Umbilical cord (tissue), 2 donors: Measurements from ENCODE around the gene FGF19. TPM values are rescaled to one million over a fixed set of nuclear protein-coding genes. Genes with fewer than 3 reads are reported as not detected.

Experiments used
- DNase-seq: peaks from one replicate; pipeline ENCODE4 v3.0.0-alpha.2; 2015; ENCODE audit warnings: low spot score
- total RNA-seq: library from RNA; depleted of rRNA; stranded (reverse); fragments of >200 nt; gene quantifications from one replicate; pipeline ENCODE4 v1.2.3, GENCODE V29; 2014; ENCODE audit warnings: low replicate concordance; ENCODE audit not compliant: insufficient read depth

Gene FGF19
- total RNA-seq, 1 donor from 2014 or later = 1.4 TPM

- no peak for DNase-seq
Measured at GRCh38 chr11:69718147-69718546, 14.3 kb upstream of the FGF19 start.

DNA sequence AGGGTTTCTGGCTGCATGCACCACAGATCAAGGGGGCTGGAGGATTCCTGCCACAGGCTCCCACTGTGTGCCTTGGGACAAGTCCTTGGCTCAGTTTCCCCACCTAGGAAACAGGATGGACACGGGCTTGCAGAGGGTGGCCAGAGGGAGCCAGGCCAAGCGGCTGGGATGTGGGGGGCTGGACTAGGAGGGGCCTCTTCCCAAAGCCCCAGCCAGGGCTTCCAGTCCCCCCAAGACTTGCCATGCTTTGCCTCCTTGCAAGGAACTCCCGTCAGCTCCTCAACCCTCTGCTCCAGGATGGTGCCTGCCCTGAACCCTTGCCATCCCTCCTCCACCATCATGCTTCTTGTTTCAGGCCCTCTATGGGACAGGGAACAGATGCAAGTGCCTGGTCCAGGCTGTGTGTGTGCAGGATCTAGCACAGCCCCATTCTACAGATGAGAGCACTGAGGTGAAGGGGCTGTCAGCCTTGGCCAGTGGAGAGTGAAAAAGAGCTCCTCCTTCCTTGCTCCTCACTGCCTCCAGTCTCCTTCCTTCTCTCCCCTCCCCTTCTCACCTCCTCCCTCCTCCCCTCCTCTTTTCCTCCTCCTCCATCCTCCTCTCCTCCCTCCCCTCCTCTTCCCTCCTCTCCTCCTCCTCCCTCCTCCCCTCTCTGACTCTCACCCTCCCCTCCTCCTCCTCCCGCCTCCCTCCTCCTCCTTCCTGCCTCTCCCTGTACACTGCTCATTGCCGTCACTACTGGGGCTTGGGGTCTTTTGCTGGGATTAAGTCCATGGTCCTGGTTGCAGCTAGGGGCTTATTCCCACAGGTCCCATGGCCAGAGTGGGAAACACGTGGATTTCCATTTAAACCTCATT is 13.3 kb upstream of the FGF19 start:
- no peak for DNase-seq

DNA sequence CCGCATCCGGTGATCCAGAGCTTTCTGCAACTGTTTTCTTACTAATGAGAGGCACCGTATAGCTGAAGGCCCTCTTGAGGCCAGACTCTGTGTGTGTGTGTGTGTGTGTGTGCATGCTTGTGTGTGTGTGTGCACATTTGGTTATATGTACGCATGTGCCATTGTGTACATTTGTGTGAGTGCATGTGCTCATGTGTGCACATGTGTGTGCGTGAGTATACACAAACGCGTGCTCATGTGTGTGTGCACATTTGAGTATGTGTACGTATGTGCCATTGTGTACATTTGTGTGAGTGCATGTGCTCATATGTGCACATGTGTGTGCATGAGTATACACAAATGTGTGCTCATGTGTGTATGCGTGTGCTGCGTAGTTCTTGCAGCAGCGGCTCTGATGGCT is 12.3 kb upstream of the FGF19 start:
- no peak for DNase-seq

DNA sequence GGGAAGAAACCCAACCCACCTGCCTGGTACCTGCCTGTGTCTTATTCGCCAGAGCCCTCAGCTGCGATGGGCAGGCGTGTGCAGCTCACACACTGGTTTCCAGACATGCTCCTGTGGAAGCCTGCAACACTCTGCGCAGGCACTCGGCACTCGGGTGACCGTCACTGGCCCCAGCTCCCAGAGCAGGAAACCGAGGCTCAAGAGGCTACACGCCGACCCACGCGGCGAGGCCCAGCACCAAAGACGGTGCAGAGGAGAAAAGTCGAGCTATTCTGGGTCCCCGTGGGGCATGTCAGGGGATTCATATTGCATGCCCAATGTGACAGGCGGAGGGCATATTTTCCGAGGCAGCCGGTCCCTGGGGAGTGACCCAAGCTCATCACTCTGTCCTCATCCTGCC is 11.6 kb upstream of the FGF19 start:
- no peak for DNase-seq

GRCh38 chr11:69711822-69712801 is 8.3 kb upstream of the FGF19 start:
- no peak for DNase-seq

DNA sequence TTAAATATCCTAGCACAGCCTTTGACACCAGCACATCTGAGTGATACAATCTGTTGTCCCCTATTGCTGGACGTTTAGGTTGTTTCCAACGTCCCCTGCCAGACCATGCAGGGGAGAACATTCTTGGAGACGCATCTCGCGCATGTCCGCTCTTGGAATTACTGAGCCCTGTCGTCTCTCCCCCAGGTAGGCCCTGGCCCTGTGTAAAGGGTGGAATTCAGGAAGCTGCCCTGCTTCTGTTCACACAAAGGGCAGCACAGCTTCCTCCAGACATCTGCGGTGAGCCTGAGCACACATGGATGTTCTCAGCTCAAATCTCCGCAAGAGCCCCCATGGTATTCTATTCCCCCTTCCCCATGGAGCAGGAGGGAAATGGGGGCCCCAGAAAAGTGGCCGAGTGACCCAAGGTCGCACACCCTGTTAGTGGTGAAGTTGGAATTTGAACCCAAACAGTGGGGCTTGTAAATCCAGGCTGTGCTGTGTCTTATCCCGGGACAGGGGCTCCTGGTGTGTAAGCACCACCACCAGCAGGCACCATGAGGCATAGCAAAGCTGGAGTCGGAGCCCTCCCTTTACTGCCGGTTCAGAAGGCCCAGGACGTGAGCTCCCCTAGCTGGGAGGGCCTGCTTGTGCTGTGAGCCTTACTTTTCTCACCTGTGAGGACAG is 5.0 kb upstream of the FGF19 start:
- no peak for DNase-seq

DNA sequence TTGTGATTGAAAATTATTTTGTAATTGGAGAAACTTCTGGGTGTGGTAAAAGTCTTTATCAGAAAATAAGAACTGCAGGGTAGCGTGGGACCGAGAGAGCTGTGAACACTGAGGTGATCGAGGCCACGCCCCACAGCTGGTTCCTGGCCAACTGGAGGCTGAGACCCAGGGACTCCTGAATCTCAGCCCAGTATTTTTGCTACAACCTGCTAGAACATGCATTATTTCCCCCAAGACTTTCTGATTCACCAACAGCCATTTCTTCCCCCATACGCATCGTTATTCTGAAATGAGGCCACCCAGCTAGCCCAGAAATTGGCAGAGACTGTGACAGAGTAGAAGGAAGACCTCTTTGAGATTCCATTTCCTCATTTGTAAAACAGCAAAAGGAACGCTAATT is 3.4 kb upstream of the FGF19 start:
- no peak for DNase-seq

DNA sequence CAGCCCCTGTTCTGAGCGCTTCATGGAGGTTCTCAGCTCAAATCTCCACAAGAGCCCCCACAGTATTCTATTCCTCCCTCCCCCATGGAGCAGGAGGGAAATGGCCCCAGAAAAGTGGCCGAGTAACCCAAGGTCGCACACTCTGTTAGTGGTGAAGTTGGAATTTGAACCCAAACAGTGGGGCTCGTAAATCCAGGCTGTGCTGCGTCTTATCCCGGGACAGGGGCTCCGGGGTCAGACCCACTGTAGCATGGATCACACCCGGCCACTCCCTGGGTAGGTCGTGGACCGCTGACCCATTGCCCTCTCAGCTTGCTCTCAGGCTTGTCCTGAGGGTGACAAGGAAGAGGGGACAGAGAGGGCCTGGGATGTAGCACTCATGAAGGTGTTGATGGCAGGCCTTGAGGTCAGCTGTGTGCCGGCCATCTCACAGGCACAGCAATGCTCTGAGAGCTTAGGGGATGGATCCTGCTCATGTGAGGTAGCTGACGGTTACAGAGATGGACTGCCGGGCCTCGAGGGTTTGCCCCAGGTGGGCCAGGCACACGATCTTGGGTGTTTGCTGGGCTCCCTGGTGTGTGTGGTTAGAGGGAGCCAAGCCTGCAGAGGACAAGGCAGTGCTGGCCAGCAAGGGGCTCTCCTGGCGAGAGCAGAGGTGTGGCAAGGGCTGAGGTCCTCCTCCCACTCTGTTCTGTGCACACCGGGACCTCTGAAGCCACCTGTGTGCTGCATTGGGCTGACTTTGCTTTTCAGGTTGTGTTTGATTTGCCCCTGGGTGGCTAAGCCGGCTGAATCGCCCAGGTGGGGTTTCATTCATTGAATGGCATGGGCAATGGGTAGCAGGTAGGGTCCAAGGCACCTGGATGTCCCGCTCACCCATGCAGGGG is 2.3 kb upstream of the FGF19 start:
- DNase-seq = no peak

DNA sequence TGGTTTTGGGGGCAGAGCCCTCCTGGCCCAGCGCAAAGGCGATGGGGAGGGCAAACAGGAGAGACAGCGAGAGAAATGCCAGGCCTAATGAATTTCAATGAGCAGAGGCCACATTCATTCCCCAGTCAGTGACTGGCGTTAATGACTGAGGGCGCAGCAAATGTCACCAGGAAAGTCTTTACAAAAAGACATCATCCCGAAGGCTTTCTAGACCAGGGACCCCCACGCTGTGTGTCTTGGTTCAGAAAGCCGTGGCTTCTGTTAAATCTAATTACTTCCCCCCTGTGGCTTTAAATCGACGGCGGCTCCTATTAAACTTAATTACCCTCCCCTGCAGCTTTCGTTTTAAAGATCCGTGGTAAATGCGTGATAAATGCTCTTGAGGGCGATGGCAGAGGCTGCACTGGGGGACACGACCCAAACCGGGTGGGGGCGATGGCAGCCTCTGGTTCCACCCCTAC is 1.6 kb upstream of the FGF19 start:
- DNase-seq = no peak

DNA sequence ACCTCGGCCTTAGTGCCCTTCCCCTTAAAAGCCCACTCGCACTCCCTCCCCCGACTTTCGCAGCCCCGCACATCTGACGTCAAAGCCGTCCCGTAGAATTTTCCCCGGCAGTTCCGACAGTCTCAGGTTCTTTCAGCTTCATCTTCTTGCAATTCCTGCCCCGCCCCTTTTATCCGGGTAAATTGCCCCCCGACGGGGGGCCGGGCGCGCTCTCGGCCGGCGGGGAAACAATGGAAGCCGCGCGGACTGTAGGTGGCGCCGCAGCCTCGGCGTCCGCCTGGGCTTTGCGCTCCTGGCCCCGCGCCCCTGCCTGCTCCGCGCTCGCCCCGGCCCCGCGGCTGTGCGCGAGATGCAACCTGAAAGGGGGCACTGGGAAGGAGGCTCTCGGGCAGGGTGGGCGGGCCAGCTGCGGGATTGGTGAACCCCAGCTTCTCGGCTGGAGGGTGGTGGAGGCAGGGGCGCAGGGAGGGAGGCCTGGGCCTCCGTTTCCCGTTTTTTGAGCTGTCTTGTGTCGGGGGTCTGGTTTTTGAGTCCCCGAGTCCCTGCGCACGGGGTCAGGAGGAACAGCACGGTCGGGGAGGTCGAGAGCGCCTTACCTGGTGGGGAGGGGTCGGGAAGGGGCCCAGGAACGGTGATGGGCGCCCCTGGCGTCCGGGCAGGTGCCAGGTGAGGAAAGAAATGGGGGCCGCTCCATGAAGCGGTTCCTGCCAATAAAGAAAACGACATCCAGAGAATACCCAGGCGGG is 859 bp upstream of the FGF19 start:
- no peak for DNase-seq

- no peak for DNase-seq
Measured at GRCh38 chr11:69703453-69703767, 412 bp downstream of the FGF19 start.

- DNase-seq = no peak
Measured at GRCh38 chr11:69702769-69703452, 911 bp downstream of the FGF19 start.

DNA sequence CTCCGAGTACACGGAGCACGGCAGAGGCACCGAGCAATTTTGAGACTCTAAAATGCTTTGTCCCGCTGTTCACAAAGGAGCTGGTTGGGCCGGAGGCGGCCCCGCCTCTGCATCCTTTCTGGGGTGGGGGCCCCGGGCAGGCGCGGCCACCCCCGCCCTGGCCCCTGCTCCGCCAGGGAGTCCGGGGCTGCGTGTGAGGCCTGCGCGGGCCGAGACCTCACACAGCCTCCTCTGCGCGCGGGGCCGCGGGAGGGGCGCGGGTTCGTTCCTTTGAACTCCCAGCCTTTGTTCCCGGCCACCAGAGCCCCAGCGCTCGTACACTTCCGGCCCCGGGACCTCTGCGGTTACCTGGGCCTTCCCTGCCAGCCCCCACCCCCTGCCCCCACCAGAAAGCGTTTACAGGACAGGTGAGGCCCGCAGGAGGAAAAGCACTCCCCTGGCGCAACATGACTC is 1.6 kb downstream of the FGF19 start:
- DNase-seq = no peak

GRCh38 chr11:69700278-69701140 is 3.3 kb downstream of the FGF19 start:
- DNase-seq = peak; percentile 84

GRCh38 chr11:69699213-69699612 is 4.6 kb downstream of the FGF19 start:
- no peak for DNase-seq

DNA sequence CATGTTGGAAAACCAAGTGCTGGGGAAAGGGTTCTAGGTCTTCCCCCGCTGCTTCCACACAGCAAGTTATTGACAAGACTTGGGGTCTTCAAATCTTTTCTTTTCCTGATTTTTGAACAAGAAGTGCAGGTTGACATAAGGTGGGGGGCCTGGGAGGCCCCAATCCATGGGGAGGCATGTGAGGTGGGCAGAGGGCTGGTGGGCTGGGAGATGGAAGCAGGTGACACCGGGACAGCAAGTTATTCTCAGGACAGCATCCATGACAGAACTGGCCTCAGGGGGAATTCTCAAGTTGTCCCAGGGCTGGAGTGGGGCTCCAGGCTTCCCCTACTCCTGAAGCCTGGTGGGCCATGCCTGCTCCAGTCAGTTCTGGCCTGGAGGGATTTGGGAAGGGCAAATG is 5.5 kb downstream of the FGF19 start:
- no peak for DNase-seq

DNA sequence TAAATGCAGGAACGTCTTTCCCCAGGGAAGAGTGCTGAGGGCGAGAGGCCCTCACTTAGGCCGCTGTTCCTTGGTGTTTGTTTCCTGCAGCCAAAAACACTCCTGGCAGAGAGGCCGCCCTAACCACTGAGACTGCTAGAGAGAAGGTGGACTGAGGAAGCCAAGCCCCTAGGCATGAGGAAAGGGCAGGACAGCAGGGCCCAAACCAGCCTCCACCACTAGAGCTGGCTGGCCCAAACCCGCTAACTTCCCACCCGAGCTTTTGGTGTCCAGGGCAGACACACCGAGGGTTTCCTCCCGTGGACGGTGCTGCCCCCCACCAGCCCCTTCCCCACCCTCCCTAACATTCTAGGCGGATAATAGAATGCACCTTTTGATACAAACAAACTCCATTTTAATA is 6.0 kb downstream of the FGF19 start:
- DNase-seq = no peak

GRCh38 chr11:69697469-69697843 is 6.4 kb downstream of the FGF19 start:
- DNase-seq = no peak
